ENCODE measurements around the gene SRXN1.

SRXN1 gene

DNA sequence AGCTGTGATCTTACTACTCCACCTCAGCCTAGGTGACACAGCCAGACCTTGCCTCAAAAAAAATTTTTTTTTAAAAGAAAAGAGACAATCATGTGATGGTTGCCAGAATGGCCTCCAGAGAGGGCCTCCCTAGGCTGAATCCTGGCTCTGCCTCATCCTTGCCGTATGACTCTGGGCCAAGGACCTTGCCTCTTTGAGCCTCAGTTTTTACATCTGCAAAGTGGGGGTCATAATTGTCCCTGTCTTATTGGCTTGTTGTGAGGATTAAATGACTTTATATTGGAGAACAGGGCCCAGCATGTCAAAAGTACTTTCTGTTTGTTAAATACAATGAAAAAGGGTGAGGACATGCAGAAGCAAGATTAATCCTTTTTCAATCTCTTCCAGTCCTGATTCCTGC lies 14.4 kb downstream of the SRXN1 start:
- H3K27ac ChIP-seq (ENCODE audit: low read length) = no peak overlapping the region

DNA sequence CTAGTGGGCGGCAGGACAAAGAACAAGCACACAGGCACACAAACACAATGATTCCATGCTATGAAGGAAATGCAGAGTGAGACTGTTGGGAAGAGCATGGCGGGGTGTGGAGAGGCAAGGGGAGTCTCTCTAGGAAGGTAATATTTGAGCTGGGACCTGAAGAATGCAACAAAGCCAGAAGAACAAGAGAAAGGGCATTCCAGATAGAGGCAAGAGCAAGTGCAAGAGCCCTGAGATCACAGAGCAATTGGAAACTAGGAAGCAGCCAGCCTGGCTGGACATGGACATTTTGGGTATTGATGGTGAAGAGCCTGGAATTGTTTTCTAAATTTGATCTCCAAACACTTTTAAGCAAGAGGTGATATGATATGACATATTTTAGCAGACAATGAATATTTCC lies 15.4 kb downstream of the SRXN1 start:
- H3K4me3 ChIP-seq (ENCODE audit: low read depth in 1 of 2, low read length in 2 of 2) = no peak overlapping the region
- H3K36me3 ChIP-seq (ENCODE audit: insufficient read depth, low read length) = no peaks in the 10 kb centered on the region
- H3K9me3 ChIP-seq (ENCODE audit: insufficient read depth, low read length, severe bottlenecking) = no peaks in the 10 kb centered on the region
- H4K20me1 ChIP-seq (ENCODE audit: insufficient read depth, low read length) = peaks cover 6% of the 10 kb centered on the region
- TF ChIP-seq, protein P1, sequence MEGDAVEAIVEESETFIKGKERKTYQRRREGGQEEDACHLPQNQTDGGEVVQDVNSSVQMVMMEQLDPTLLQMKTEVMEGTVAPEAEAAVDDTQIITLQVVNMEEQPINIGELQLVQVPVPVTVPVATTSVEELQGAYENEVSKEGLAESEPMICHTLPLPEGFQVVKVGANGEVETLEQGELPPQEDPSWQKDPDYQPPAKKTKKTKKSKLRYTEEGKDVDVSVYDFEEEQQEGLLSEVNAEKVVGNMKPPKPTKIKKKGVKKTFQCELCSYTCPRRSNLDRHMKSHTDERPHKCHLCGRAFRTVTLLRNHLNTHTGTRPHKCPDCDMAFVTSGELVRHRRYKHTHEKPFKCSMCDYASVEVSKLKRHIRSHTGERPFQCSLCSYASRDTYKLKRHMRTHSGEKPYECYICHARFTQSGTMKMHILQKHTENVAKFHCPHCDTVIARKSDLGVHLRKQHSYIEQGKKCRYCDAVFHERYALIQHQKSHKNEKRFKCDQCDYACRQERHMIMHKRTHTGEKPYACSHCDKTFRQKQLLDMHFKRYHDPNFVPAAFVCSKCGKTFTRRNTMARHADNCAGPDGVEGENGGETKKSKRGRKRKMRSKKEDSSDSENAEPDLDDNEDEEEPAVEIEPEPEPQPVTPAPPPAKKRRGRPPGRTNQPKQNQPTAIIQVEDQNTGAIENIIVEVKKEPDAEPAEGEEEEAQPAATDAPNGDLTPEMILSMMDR (IDR thresholded peaks at IDR 0.05; ENCODE audit: borderline replicate concordance, extremely low read depth, low read length, poor library complexity, severe bottlenecking) = no peak
- no peak for TF ChIP-seq EZH2 (IDR thresholded peaks at IDR 0.05; ENCODE audit: borderline replicate concordance, low read depth, low read length, severe bottlenecking)
- no peak overlapping the region for H3K27ac ChIP-seq (ENCODE audit: low read length)
- no peak overlapping the region for H3K9ac ChIP-seq (ENCODE audit: low read depth, low read length)
- no peak overlapping the region for H2AFZ ChIP-seq (ENCODE audit: low read depth, low read length)
- H3K79me2 ChIP-seq (ENCODE audit: insufficient read depth, low read length) = no peaks in the 10 kb centered on the region
- H3K4me1 ChIP-seq (ENCODE audit: insufficient read depth, low read length) = no peaks in the 10 kb centered on the region
- no peak for DNase-seq
- peaks cover 31% of the 10 kb centered on the region for H3K27me3 ChIP-seq (ENCODE audit: insufficient read depth, low read length, poor library complexity)
- ATAC-seq (ENCODE audit: insufficient read depth, low read depth) = no peak
- H3K4me2 ChIP-seq (ENCODE audit: insufficient read depth, low read length) = no peak overlapping the region

More for the DNA sequence above, 14.4 kb downstream of the SRXN1 start:
- DNase-seq (no peak), ATAC-seq (ENCODE audit: insufficient read depth, low read depth) (no peak)
- Histone ChIP-seq H3K79me2 (ENCODE audit: insufficient read depth, low read length) (no peaks in the 10 kb centered on the region), H3K9me3 (ENCODE audit: insufficient read depth, low read length, severe bottlenecking) (no peaks in the 10 kb centered on the region), H2AFZ (ENCODE audit: low read depth, low read length) (no peak overlapping the region), H3K4me3 (ENCODE audit: low read depth in 1 of 2, low read length in 2 of 2) (no peak overlapping the region), H3K4me1 (ENCODE audit: insufficient read depth, low read length) (no peaks in the 10 kb centered on the region), H3K9ac (ENCODE audit: low read depth, low read length) (no peak overlapping the region), H4K20me1 (ENCODE audit: insufficient read depth, low read length) (peaks cover 6% of the 10 kb centered on the region), H3K27me3 (ENCODE audit: insufficient read depth, low read length, poor library complexity) (peaks cover 27% of the 10 kb centered on the region), H3K4me2 (ENCODE audit: insufficient read depth, low read length) (no peak overlapping the region), H3K36me3 (ENCODE audit: insufficient read depth, low read length) (no peaks in the 10 kb centered on the region)
- TF ChIP-seq, protein P1 (IDR thresholded peaks at IDR 0.05; ENCODE audit: borderline replicate concordance, extremely low read depth, low read length, poor library complexity, severe bottlenecking) = no peak
- no peak for TF ChIP-seq EZH2 (IDR thresholded peaks at IDR 0.05; ENCODE audit: borderline replicate concordance, low read depth, low read length, severe bottlenecking)

DNA sequence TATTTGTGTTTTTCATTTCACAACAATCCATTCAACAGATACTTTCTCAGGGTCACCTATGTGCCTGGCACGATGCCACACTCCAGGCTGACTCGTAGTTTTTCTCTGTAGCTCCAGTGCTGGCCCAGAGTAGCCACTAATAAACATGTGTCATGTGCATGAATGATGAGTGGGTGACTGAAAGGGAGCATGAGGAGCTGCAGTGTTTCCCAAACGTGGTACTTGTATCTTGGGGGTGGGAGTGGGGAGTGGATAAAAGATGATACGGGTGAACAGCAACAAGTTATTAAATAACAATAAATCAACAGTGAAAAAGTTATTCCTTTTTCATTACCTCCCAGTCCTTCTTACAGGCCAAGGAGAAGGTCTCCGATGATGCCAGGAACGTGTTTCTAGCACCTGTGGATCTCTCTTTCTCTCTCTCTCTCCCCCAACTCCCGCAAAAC lies 17.1 kb downstream of the SRXN1 start:
- Histone ChIP-seq H3K27me3 (ENCODE audit: insufficient read depth, low read length, poor library complexity) (peaks cover 31% of the 10 kb centered on the region), H3K9ac (ENCODE audit: low read depth, low read length) (no peak overlapping the region), H3K4me1 (ENCODE audit: insufficient read depth, low read length) (no peaks in the 10 kb centered on the region), H4K20me1 (ENCODE audit: insufficient read depth, low read length) (peaks cover 6% of the 10 kb centered on the region), H3K79me2 (ENCODE audit: insufficient read depth, low read length) (no peaks in the 10 kb centered on the region), H3K27ac (ENCODE audit: low read length) (no peak overlapping the region), H3K9me3 (ENCODE audit: insufficient read depth, low read length, severe bottlenecking) (no peaks in the 10 kb centered on the region), H2AFZ (ENCODE audit: low read depth, low read length) (no peak overlapping the region), H3K4me2 (ENCODE audit: insufficient read depth, low read length) (no peak overlapping the region), H3K36me3 (ENCODE audit: insufficient read depth, low read length) (no peaks in the 10 kb centered on the region), H3K4me3 (ENCODE audit: low read depth in 1 of 2, low read length in 2 of 2) (no peak overlapping the region)
- TF ChIP-seq, protein P1 (IDR thresholded peaks at IDR 0.05; ENCODE audit: borderline replicate concordance, extremely low read depth, low read length, poor library complexity, severe bottlenecking) = no peak
- TF ChIP-seq EZH2 (IDR thresholded peaks at IDR 0.05; ENCODE audit: borderline replicate concordance, low read depth, low read length, severe bottlenecking) = no peak
- DNase-seq (no peak), ATAC-seq (ENCODE audit: insufficient read depth, low read depth) (no peak)
